Astrocyte of the spinal cord (primary cell): ENCODE measurements around the gene ZNF579.

Source experiments
- DNase-seq: peaks from one replicate; pipeline ENCODE4 v3.0.0; 2011; ENCODE audit warnings: low read depth, low spot score
- H3K4me3 ChIP-seq: 2 replicates; pipeline ENCODE4 v1.5.1; 2011; ENCODE audit warnings: low read depth, mild to moderate bottlenecking, low read length, moderate library complexity
- in situ Hi-C: cut with HindIII; loops from 2 replicates; pipeline ENCODE4 v1.10.0; 2017; ENCODE audit warnings: low sequenced_read_pairs
- TF ChIP-seq, protein P1 (sequence below): IDR thresholded peaks from 2 replicates; pipeline ENCODE4 v1.5.1; 2012; ENCODE audit warnings: low read depth, mild to moderate bottlenecking, low read length, inconsistent platforms

The ZNF579 gene, protein sequence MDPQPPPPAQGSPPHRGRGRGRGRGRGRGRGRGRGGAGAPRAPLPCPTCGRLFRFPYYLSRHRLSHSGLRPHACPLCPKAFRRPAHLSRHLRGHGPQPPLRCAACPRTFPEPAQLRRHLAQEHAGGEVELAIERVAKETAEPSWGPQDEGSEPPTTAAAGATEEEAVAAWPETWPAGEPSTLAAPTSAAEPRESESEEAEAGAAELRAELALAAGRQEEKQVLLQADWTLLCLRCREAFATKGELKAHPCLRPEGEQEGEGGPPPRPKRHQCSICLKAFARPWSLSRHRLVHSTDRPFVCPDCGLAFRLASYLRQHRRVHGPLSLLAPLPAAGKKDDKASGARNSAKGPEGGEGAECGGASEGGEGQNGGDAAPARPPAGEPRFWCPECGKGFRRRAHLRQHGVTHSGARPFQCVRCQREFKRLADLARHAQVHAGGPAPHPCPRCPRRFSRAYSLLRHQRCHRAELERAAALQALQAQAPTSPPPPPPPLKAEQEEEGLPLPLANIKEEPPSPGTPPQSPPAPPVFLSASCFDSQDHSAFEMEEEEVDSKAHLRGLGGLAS

GRCh38 chr19:55580628-55581144 lies at the start of gene ZNF579:
TSS of gene ZNF579 (minus strand) at chr19:55580848. CDS start at chr19:55579639, 1,209 bp downstream.
- DNase-seq = peak; percentile 90
- TF ChIP-seq, protein P1, sequence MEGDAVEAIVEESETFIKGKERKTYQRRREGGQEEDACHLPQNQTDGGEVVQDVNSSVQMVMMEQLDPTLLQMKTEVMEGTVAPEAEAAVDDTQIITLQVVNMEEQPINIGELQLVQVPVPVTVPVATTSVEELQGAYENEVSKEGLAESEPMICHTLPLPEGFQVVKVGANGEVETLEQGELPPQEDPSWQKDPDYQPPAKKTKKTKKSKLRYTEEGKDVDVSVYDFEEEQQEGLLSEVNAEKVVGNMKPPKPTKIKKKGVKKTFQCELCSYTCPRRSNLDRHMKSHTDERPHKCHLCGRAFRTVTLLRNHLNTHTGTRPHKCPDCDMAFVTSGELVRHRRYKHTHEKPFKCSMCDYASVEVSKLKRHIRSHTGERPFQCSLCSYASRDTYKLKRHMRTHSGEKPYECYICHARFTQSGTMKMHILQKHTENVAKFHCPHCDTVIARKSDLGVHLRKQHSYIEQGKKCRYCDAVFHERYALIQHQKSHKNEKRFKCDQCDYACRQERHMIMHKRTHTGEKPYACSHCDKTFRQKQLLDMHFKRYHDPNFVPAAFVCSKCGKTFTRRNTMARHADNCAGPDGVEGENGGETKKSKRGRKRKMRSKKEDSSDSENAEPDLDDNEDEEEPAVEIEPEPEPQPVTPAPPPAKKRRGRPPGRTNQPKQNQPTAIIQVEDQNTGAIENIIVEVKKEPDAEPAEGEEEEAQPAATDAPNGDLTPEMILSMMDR = no peak
- in situ Hi-C loops = no loop called here

DNA sequence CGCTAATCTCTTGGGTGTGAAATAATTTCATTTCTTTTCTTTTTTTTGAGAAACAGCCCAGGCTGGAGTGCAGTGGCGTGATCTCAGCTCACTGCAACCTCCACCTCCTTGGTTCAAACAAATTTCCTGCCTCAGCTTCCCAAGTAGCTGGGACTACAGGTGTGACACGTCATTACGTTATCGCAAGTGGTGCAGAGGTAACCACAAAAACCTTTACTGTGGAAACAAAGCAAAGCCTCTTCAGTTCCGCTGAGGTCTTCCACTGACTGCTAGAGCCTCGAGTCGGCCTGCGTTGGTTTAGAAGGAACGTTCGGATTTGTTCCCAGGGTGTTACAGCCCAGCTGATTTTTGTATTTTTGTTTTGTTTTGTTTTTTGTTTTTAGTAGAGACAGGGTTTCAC lies 45.7 kb upstream of the ZNF579 start:
- TF ChIP-seq, protein P1 = no peak
- DNase-seq = no peak
- no peak overlapping the region for H3K4me3 ChIP-seq
- in situ Hi-C loops = no loop called here

More at GRCh38 chr19:55580628-55581144, at the start of gene ZNF579:
- H3K4me3 ChIP-seq = peak within 1 kb of the TSS; percentile 96

DNA sequence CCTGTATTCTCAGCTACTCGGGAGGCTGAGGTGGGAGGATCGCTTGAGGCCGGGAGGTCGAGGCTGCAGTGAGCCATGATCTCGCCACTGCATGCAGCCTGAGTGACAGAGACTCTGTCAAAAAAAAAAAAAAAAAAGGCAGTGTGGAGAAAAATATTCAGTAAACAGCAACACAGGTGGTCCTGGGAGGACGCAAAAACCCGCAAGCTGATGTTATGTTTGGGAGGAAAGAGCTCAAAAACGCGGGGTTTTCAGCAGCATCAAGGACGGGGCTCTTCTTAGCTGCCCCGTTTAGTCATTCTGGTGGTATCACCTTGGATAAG lies 44.3 kb upstream of the ZNF579 start:
- in situ Hi-C loops = no loop called here
- peak overlapping the region; percentile 70 for H3K4me3 ChIP-seq
- TF ChIP-seq, protein P1 = no peak
- DNase-seq = no peak

DNA sequence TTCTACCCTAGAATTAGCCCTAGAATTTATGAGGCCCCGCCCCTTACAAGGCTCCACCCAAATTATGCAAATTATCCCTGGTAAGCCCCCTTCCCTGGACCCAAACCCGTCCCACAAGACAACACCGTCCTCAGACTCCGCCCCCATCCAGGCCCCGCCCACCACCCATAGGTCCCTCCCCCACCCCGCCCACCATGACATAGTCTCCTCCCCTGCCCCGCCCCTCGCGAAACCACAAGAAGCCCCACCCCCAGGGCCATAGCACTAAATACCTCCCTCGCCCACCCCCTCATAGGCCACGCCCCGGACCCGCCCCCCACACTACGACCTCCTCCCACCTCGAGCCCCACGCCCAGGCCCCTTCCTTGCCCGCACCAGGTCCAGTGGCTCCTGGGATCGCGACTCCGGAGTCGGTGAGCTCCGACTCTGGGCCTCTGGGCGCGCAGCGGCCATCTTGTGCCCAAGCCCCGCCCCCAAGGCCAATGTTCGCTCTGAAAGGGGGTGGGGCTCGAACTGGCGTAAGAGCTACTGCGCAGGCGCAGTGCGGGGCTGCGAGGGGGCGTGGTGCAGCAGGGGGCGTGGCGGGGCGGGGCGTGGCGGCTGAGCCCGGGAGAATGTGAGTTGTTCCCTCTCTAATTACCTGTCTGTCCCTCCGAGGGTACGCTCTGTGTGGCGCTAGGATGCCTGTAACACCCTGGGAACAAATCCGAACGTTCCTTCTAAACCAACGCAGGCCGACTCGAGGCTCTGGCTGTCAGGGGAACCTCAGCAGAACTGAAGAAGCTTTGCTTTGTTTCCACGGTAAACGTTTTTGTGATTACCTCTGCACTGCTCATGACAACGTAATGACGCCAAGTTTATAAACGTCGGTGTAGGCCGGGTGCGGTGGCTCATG lies 43.7 kb upstream of the ZNF579 start, which contains the start of gene ZNF784:
TSS of gene ZNF784 (minus strand) at position 458 of the 895 bp plus-strand sequence. CDS start at position 453, 5 bp downstream.
- in situ Hi-C loops = no loop called here
- TF ChIP-seq, protein P1 = no peak
- DNase-seq = peak; percentile 92
- H3K4me3 ChIP-seq = peak within 1 kb of the TSS; percentile 70

GRCh38 chr19:55623561-55623960 lies 42.9 kb upstream of the ZNF579 start:
- no peak for DNase-seq
- in situ Hi-C loops = no loop called here
- TF ChIP-seq, protein P1 = no peak
- peak overlapping the region; percentile 19 for H3K4me3 ChIP-seq

DNA sequence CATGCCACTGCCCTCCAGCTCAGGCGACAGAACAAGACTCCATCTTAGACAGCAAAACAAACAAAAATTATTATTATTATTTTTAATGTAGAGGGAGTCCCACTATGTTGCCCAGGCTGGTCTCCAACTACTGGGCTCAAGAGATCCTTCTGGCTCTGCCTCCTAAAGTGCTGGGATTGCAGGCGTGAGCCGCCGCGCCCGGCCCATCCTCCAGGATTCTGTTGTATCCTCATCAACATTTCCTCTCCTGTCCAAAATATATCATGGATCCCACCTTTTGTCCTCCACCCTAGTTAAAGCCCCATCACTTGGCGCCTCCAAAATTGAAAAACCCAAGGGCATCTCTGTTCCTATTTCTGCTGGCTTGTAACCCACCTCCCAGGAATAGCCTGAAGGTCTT lies 42.5 kb upstream of the ZNF579 start:
- in situ Hi-C loops = no loop called here
- DNase-seq = no peak
- no peak overlapping the region for H3K4me3 ChIP-seq
- TF ChIP-seq, protein P1 = no peak
